Smooth muscle cell (in vitro differentiated cells): ENCODE data around the gene HSPA12A. TPM values are rescaled to one million over a fixed set of nuclear protein-coding genes. Genes with fewer than 3 reads are reported as not detected.
A peak's percentile ranks its signal among the peaks of the same experiment; 100 is the strongest.

Experiments used
- DNase-seq: peaks from one replicate; lab custom pipeline; 2025; ENCODE audit not compliant: unreplicated experiment; lab: John Stamatoyannopoulos, UW
- H2AFZ ChIP-seq: fragments of 200-600 bp; sonication (generic); 2 replicates; pipeline ENCODE4 v1.6.0; 2016; ENCODE audit warnings: antibody characterized with exemption, low read depth, mild to moderate bottlenecking
- H3F3A ChIP-seq: fragments of 200-600 bp; sonication (generic); 2 replicates; pipeline ENCODE4 v1.6.0; 2017; ENCODE audit warnings: antibody characterized with exemption, low read depth
- H3K27ac ChIP-seq: fragments of 200-600 bp; sonication (generic); 2 replicates; pipeline ENCODE4 v1.5.1; 2016; ENCODE audit warnings: low read depth, mild to moderate bottlenecking
- H3K27me3 ChIP-seq: fragments of 200-600 bp; sonication (generic); 2 replicates; pipeline ENCODE4 v1.6.1; 2016; ENCODE audit warnings: low read depth, mild to moderate bottlenecking
- H3K36me3 ChIP-seq: fragments of 200-600 bp; sonication (generic); 2 replicates; pipeline ENCODE4 v1.5.1; 2016; ENCODE audit warnings: low read depth
- H3K4me1 ChIP-seq: fragments of 200-600 bp; sonication (generic); 2 replicates; pipeline ENCODE4 v1.5.1; 2016; ENCODE audit warnings: low read depth
- H3K4me2 ChIP-seq: fragments of 200-600 bp; sonication (generic); 2 replicates; pipeline ENCODE4 v1.6.0; 2016; ENCODE audit warnings: mild to moderate bottlenecking
- H3K4me3 ChIP-seq: fragments of 200-600 bp; sonication (generic); 2 replicates; pipeline ENCODE4 v1.5.1; 2016; ENCODE audit warnings: mild to moderate bottlenecking
- H3K79me2 ChIP-seq: fragments of 200-600 bp; sonication (generic); 2 replicates; pipeline ENCODE4 v1.6.0; 2016; ENCODE audit warnings: low read depth, mild to moderate bottlenecking
- H3K9ac ChIP-seq: fragments of 200-600 bp; sonication (generic); 2 replicates; pipeline ENCODE4 v1.6.0; 2016; ENCODE audit warnings: low read depth
- H3K9me3 ChIP-seq: fragments of 200-600 bp; sonication (generic); replicated peaks from 2 replicates; pipeline ENCODE4 v1.5.1; 2016; ENCODE audit warnings: low read depth
- H4K20me1 ChIP-seq: fragments of 200-600 bp; sonication (generic); 2 replicates; pipeline ENCODE4 v1.6.0; 2016; ENCODE audit warnings: low read depth
- CTCF ChIP-seq: fragments of 200-600 bp; sonication (generic); IDR thresholded peaks from 2 replicates; pipeline ENCODE4 v1.5.1; 2017; ENCODE audit warnings: borderline replicate concordance, mild to moderate bottlenecking, antibody characterized with exemption; ENCODE audit not compliant: insufficient read depth, poor library complexity, severe bottlenecking
- WGBS: methylation state at CpG from one replicate; pipeline ENCODE4 v1.1.7; 2016; ENCODE audit warnings: low lambda C conversion rate; 5-methylcytosine and 5-hydroxymethylcytosine counted together
- polyA plus RNA-seq: library from polyadenylated mRNA; unstranded; fragments of >200 nt; fragmentation: Nextera tagmentation; extraction: Ambion mirVana; gene quantifications from 2 replicates; pipeline ENCODE4 v1.2.1, GENCODE V29; 2016
- total RNA-seq: library from RNA; depleted of rRNA; stranded (reverse); fragments of >200 nt; gene quantifications from 2 replicates; pipeline ENCODE4 v1.2.3, GENCODE V29; 2014

The HSPA12A gene
- total and polyA plus RNA-seq, 2 experiments from 2014 or later = 5.3 to 6.4 TPM

- Histone ChIP-seq H3K9ac (no peak overlapping the region), H3K4me2 (peak overlapping the region; percentile 85), H3K9me3 (no peaks in the 10 kb centered on the region), H3K4me3 (peak overlapping the region; percentile 45), H3K27me3 (peaks cover 38% of the 10 kb centered on the region), H2AFZ (peak overlapping the region; percentile 54), H3K36me3 (no peaks in the 10 kb centered on the region), H3K4me1 (peaks cover 4% of the 10 kb centered on the region), H4K20me1 (no peaks in the 10 kb centered on the region), H3F3A (no peaks in the 10 kb centered on the region), H3K79me2 (no peaks in the 10 kb centered on the region), H3K27ac (no peak overlapping the region)
- WGBS = 6% methylated on average over 26 of the region's 49 CpGs
- peak; percentile 35 for TF ChIP-seq CTCF
- no peak for DNase-seq
Observed at GRCh38 chr10:116627386-116627933, 114.9 kb downstream of the HSPA12A start.

- 85% methylated on average over 9 of the region's 9 CpGs for WGBS
- Histone ChIP-seq H3K9me3 (no peaks in the 10 kb centered on the region), H4K20me1 (no peaks in the 10 kb centered on the region), H3K4me2 (no peak overlapping the region), H3K36me3 (no peaks in the 10 kb centered on the region), H3K79me2 (no peaks in the 10 kb centered on the region), H3K9ac (no peak overlapping the region), H3F3A (no peaks in the 10 kb centered on the region), H3K4me1 (no peaks in the 10 kb centered on the region), H3K27ac (no peak overlapping the region), H3K4me3 (no peak overlapping the region), H3K27me3 (peaks cover 38% of the 10 kb centered on the region), H2AFZ (no peak overlapping the region)
- no peak for DNase-seq
- TF ChIP-seq CTCF = no peak
Observed at GRCh38 chr10:116626815-116627214, 115.6 kb downstream of the HSPA12A start.

- no peaks in the 10 kb centered on the region for H3F3A ChIP-seq
- H3K27ac ChIP-seq = no peak overlapping the region
- peaks cover 36% of the 10 kb centered on the region for H3K27me3 ChIP-seq
- H3K79me2 ChIP-seq = no peaks in the 10 kb centered on the region
- H3K36me3 ChIP-seq = no peaks in the 10 kb centered on the region
- H3K4me2 ChIP-seq = no peak overlapping the region
- WGBS = 95% methylated on average over 7 of the region's 7 CpGs
- H4K20me1 ChIP-seq = no peaks in the 10 kb centered on the region
- H3K4me3 ChIP-seq = no peak overlapping the region
- no peak overlapping the region for H2AFZ ChIP-seq
- H3K9ac ChIP-seq = no peak overlapping the region
- H3K4me1 ChIP-seq = no peaks in the 10 kb centered on the region
- H3K9me3 ChIP-seq = no peaks in the 10 kb centered on the region
- DNase-seq = no peak
- TF ChIP-seq CTCF = no peak
Observed at GRCh38 chr10:116625845-116626244, 116.5 kb downstream of the HSPA12A start.
